Adrenal gland (tissue), 5 donors: ENCODE measurements around the gene RPS6KC1.

ENCODE experiments used
- CTCF ChIP-seq, 6 experiments: fragments of 450-650 bp in 4 of 6; fragments of 200-600 bp in 2 of 6; sonication (generic) in 1 of 6; IDR thresholded peaks; 1 replicate in 5 of 6; 2 replicates in 1 of 6; pipeline versions ENCODE4 v1.5.1 to v1.8.0; 2016 to 2021; ENCODE audit warnings: antibody characterized with exemption in 6 of 6, mild to moderate bottlenecking in 2 of 6, moderate library complexity in 1 of 6
- POLR2A ChIP-seq, 2 donors: fragments of 450-650 bp; IDR thresholded peaks; one replicate each; pipeline ENCODE4 v1.6.1; 2017; ENCODE audit warnings: antibody characterized with exemption in 2 of 2, mild to moderate bottlenecking in 2 of 2, moderate library complexity in 1 of 2
- donor health status: DM: no; HTN: no; CAD: no.

DNA sequence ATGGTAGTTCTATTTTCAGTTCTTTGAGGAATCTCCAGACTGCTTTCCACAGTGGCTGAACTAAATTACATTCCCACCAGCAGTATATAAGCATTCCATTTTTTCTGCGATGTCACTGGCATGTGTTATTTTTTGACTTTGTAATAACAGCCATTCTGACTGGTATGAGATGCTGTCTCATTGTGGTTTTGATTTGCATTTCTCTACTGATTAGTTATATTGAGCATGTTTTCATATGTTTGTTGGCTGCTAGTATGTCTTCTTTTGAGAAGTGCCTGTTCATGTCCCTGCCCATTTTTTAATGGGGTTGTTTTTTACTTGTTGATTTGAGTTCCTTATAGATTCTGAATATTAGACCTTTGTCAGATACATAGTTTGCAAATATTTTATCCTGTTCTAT, 87.9 kb downstream of the RPS6KC1 start:
- TF ChIP-seq CTCF (IDR thresholded peaks at IDR 0.05) (no peak), POLR2A (IDR thresholded peaks at IDR 0.05) (no peak)
